ENCODE data around the gene AKNA.
"Not testable (repeated sequence)": the region's sequence is repeated elsewhere in the genome, so short reads cannot be mapped to it uniquely, and the experiment has no call there.

AKNA gene

DNA sequence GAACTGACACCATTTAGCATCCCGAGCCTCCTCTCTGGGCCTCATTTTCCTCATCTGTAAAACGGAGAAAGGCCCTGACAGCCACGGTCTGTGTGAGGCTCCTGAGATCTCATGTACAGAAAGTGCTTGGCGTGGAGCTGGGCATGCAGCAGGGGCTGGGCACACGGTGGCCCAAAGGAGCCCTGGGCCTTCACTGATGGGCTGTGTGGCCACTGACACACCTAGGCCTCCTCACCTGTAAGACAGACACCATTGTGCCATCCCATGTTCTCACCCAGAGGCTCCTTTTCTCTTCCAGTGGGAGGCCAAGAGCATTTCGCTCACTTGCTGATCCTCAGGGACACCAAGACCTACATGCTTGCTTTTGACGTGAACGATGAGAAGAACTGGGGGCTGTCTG lies 63.3 kb downstream of the AKNA start:
- Histone ChIP-seq H3K27me3 (ENCODE audit: control insufficient read depth, insufficient read depth, low read length) (no peaks in the 10 kb centered on the region), H3K36me3 (ENCODE audit: control insufficient read depth, insufficient read depth, low read length) (no peaks in the 10 kb centered on the region), H3K27ac (ENCODE audit: low read depth, low read length) (no peak overlapping the region), H3K4me3 (ENCODE audit: low read depth, low read length) (no peak overlapping the region), H3K4me1 (ENCODE audit: control insufficient read depth, insufficient read depth, low read length) (no peaks in the 10 kb centered on the region), H3K9me3 (ENCODE audit: control insufficient read depth, insufficient read depth, low read length) (no peaks in the 10 kb centered on the region), H3K9ac (ENCODE audit: low read depth, low read length) (no peak overlapping the region)

GRCh38 chr9:114323849-114324248 lies 63.9 kb downstream of the AKNA start:
- H3K9me3 ChIP-seq (ENCODE audit: control insufficient read depth, insufficient read depth, low read length); H3K4me1 ChIP-seq (ENCODE audit: control insufficient read depth, insufficient read depth, low read length); H3K36me3 ChIP-seq (ENCODE audit: control insufficient read depth, insufficient read depth, low read length); H3K27ac ChIP-seq (ENCODE audit: low read depth, low read length); H3K4me3 ChIP-seq (ENCODE audit: low read depth, low read length); H3K9ac ChIP-seq (ENCODE audit: low read depth, low read length); H3K27me3 ChIP-seq (ENCODE audit: control insufficient read depth, insufficient read depth, low read length): not testable (repeated sequence)

DNA sequence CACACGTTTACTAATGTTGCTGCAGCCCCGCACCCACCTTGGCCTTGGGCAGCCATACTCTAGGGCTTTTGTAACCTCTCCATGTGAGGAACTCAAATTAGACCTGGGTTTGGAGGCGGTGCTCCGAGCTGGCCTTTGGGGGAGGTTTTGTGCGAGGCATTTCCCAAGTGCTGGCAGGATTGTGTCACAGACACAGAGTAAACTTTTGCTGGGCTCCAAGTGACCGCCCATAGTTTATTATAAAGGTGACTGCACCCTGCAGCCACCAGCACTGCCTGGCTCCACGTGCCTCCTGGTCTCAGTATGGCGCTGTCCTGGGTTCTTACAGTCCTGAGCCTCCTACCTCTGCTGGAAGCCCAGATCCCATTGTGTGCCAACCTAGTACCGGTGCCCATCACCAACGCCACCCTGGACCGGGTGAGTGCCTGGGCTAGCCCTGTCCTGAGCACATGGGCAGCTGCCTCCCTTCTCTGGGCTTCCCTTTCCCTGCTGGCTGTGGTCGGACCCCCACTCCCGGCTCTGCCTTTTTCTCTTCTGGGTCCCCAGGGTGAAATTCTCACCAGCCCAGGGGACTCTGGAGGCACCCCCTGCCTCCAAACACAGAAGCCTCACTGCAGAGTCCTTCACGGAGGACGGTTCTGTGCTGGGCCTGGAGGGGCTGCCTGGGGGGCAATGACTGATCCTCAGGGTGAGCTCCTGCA lies 64.8 kb downstream of the AKNA start, which contains the start of gene ORM1:
Gene ORM1, plus strand, starts transcription at position 268 of the 701 bp plus-strand sequence. Its CDS starts 36 bp downstream, at position 304.
- not testable (repeated sequence) for H3K4me1 ChIP-seq (ENCODE audit: control insufficient read depth, insufficient read depth, low read length); H3K27me3 ChIP-seq (ENCODE audit: control insufficient read depth, insufficient read depth, low read length); H3K36me3 ChIP-seq (ENCODE audit: control insufficient read depth, insufficient read depth, low read length); H3K9ac ChIP-seq (ENCODE audit: low read depth, low read length); H3K9me3 ChIP-seq (ENCODE audit: control insufficient read depth, insufficient read depth, low read length); H3K27ac ChIP-seq (ENCODE audit: low read depth, low read length); H3K4me3 ChIP-seq (ENCODE audit: low read depth, low read length)

GRCh38 chr9:114322160-114322818 lies 65.5 kb downstream of the AKNA start:
- H3K27ac ChIP-seq (ENCODE audit: low read depth, low read length): not testable (repeated sequence)

DNA sequence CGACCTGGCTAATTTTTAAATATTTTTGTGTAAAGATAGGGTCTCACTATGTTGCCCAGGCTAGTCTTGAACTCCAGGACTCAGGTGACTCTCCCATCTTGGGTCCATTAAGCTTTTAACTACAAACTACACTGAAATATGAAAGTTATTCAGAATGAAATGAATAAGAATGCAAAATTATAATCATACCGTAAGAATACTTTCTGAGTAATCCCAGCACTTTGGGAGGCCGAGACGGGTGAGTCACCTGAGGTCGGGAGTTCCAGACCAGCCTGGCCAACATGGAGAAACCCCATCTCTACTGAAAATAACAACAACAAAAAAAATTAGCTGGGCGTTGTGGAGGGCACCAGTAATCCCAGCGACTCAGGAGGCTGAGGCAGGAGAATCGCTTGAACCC lies 66.0 kb downstream of the AKNA start:
- Histone ChIP-seq H3K4me3 (ENCODE audit: low read depth, low read length) (no peak overlapping the region), H3K9me3 (ENCODE audit: control insufficient read depth, insufficient read depth, low read length) (no peaks in the 10 kb centered on the region), H3K9ac (ENCODE audit: low read depth, low read length) (no peak overlapping the region), H3K27me3 (ENCODE audit: control insufficient read depth, insufficient read depth, low read length) (no peaks in the 10 kb centered on the region), H3K27ac (ENCODE audit: low read depth, low read length) (no peak overlapping the region), H3K36me3 (ENCODE audit: control insufficient read depth, insufficient read depth, low read length) (no peaks in the 10 kb centered on the region), H3K4me1 (ENCODE audit: control insufficient read depth, insufficient read depth, low read length) (no peaks in the 10 kb centered on the region)

More at GRCh38 chr9:114322160-114322818, 65.5 kb downstream of the AKNA start:
- H3K4me1 ChIP-seq (ENCODE audit: control insufficient read depth, insufficient read depth, low read length); H3K9me3 ChIP-seq (ENCODE audit: control insufficient read depth, insufficient read depth, low read length); H3K27me3 ChIP-seq (ENCODE audit: control insufficient read depth, insufficient read depth, low read length); H3K4me3 ChIP-seq (ENCODE audit: low read depth, low read length); H3K36me3 ChIP-seq (ENCODE audit: control insufficient read depth, insufficient read depth, low read length); H3K9ac ChIP-seq (ENCODE audit: low read depth, low read length): not testable (repeated sequence)

GRCh38 chr9:114320710-114321109 lies 67.1 kb downstream of the AKNA start:
- H3K4me3 ChIP-seq (ENCODE audit: low read depth, low read length); H3K9ac ChIP-seq (ENCODE audit: low read depth, low read length); H3K36me3 ChIP-seq (ENCODE audit: control insufficient read depth, insufficient read depth, low read length); H3K27ac ChIP-seq (ENCODE audit: low read depth, low read length); H3K4me1 ChIP-seq (ENCODE audit: control insufficient read depth, insufficient read depth, low read length); H3K27me3 ChIP-seq (ENCODE audit: control insufficient read depth, insufficient read depth, low read length); H3K9me3 ChIP-seq (ENCODE audit: control insufficient read depth, insufficient read depth, low read length): not testable (repeated sequence)

GRCh38 chr9:114319147-114319546 lies 68.6 kb downstream of the AKNA start:
- H3K9ac ChIP-seq (ENCODE audit: low read depth, low read length): no peak overlapping the region
- no peaks in the 10 kb centered on the region for H3K4me1 ChIP-seq (ENCODE audit: control insufficient read depth, insufficient read depth, low read length)
- no peaks in the 10 kb centered on the region for H3K36me3 ChIP-seq (ENCODE audit: control insufficient read depth, insufficient read depth, low read length)
- H3K9me3 ChIP-seq (ENCODE audit: control insufficient read depth, insufficient read depth, low read length): no peaks in the 10 kb centered on the region
- no peak overlapping the region for H3K4me3 ChIP-seq (ENCODE audit: low read depth, low read length)
- no peaks in the 10 kb centered on the region for H3K27me3 ChIP-seq (ENCODE audit: control insufficient read depth, insufficient read depth, low read length)
- H3K27ac ChIP-seq (ENCODE audit: low read depth, low read length): no peak overlapping the region

DNA sequence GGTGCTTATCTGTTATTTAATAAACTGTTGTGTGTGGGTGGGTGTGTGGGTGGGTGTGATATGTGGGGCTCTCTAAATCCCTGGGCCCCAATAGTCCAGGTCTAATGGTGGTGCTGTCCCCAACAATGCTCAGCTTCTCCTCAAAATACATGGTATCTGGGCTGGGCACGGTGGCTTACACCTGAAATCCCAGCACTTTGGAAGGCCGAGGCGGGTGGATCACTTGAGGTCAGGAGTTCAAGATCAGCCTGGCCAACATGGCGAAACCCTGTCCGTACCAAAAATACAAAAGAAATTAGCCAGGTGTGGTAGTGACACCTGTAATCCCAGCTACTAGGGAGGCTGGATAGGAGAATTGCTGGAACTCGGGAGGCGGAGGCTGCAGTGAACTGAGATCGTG lies 69.4 kb downstream of the AKNA start:
- no peaks in the 10 kb centered on the region for H3K36me3 ChIP-seq (ENCODE audit: control insufficient read depth, insufficient read depth, low read length)
- H3K9ac ChIP-seq (ENCODE audit: low read depth, low read length): no peak overlapping the region
- no peak overlapping the region for H3K4me3 ChIP-seq (ENCODE audit: low read depth, low read length)
- no peak overlapping the region for H3K27ac ChIP-seq (ENCODE audit: low read depth, low read length)
- H3K4me1 ChIP-seq (ENCODE audit: control insufficient read depth, insufficient read depth, low read length): no peaks in the 10 kb centered on the region
- no peaks in the 10 kb centered on the region for H3K9me3 ChIP-seq (ENCODE audit: control insufficient read depth, insufficient read depth, low read length)
- no peaks in the 10 kb centered on the region for H3K27me3 ChIP-seq (ENCODE audit: control insufficient read depth, insufficient read depth, low read length)

DNA sequence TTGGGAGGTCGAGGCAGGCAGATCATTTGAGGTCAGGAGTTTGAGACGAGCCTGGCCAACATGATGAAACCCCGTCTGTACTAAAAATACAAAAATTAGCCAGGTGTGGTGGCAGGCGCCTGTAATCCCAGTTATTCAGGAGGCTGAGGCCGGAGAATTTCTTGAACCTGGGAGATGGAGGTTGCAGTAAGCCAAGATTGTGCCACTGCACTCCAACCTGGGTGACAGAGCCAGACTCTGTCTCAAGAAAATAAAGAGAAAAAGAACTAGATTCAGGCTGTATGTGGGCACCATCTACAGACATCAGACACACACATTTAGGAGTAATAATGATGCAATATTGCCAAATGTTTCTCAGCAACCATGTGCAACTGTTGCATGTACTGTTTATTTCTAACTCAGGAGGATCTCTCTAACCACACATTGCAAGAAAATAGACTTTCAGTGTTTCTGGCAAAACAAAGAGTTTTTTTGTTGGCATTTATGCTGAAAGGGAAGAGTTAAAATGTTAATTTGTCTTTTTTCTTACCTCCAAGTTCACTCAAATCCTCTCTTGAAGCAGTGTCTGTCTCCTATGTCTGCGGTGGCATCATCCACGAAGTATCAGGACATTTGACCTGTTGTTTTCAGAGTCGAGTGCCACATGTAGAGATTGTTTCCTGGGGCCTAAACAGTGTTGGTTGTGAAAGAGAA lies 70.0 kb downstream of the AKNA start:
- Histone ChIP-seq H3K27ac (ENCODE audit: low read depth, low read length) (no peak overlapping the region), H3K36me3 (ENCODE audit: control insufficient read depth, insufficient read depth, low read length) (no peaks in the 10 kb centered on the region), H3K27me3 (ENCODE audit: control insufficient read depth, insufficient read depth, low read length) (no peaks in the 10 kb centered on the region), H3K4me1 (ENCODE audit: control insufficient read depth, insufficient read depth, low read length) (no peaks in the 10 kb centered on the region), H3K4me3 (ENCODE audit: low read depth, low read length) (no peak overlapping the region), H3K9ac (ENCODE audit: low read depth, low read length) (no peak overlapping the region), H3K9me3 (ENCODE audit: control insufficient read depth, insufficient read depth, low read length) (no peaks in the 10 kb centered on the region)

DNA sequence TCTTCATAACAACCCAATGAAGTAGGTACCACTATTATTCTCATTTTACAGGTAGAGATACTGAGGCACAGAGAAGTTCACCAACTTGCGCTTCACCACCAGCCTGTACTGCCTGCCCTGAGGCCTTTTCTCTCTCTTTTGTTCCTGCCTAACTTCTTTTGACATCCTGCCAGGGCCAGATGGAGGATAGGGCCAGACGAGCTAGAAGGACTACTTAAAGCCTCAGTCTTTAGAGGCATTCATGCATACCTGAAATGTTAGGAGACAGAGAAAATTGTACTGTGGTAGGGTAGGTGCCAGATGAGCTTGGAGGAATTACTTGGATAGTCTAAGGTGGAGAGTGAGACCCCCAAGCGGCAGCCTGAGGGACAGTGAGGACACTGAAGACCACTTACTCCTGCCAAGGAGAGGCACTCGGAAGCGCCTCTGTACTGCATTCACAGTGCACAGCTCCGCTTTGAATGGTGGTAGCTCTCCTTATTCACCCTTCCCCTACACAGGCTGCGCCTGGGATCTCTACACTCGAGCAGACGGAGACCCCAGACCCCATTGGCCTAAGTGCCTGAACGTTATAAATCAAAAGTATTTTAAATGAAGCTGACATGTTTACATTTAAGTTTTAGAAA lies 71.1 kb downstream of the AKNA start:
- Histone ChIP-seq H3K36me3 (ENCODE audit: control insufficient read depth, insufficient read depth, low read length) (no peaks in the 10 kb centered on the region), H3K4me1 (ENCODE audit: control insufficient read depth, insufficient read depth, low read length) (no peaks in the 10 kb centered on the region), H3K27ac (ENCODE audit: low read depth, low read length) (no peak overlapping the region), H3K9me3 (ENCODE audit: control insufficient read depth, insufficient read depth, low read length) (no peaks in the 10 kb centered on the region), H3K4me3 (ENCODE audit: low read depth, low read length) (no peak overlapping the region), H3K27me3 (ENCODE audit: control insufficient read depth, insufficient read depth, low read length) (no peaks in the 10 kb centered on the region), H3K9ac (ENCODE audit: low read depth, low read length) (no peak overlapping the region)
